HCT116 (cell line): Measurements from ENCODE around the gene RBM20. TPM values are rescaled to one million over a fixed set of nuclear protein-coding genes. Genes with fewer than 3 reads are reported as not detected.

Source experiments
- ATAC-seq: fragments of 200-7000 bp; cut with Tn5 transposase; 2 replicates; pipeline ENCODE4 v1.9.1; 2020; ENCODE audit warnings: mild to moderate bottlenecking, moderate library complexity
- BruUV-seq: library from RNA; stranded (reverse); fragments of 400-500 nt; replicated peaks from 2 replicates; lab custom pipeline; 2021; lab: Mats Ljungman, UMichigan
- CTCF ChIA-PET: fragments of 300-600 bp; sonication (Branson Sonifier 250); formaldehyde crosslinking; loops from one replicate; lab custom pipeline; 2021; ENCODE audit warnings: antibody characterized with exemption; lab: Charles Lee
- POLR2A ChIA-PET: fragments of 300-600, 350-600 bp; sonication (Branson Sonifier 250); formaldehyde crosslinking; loops from one replicate; lab custom pipeline; 2021; ENCODE audit warnings: antibody characterized with exemption; lab: Charles Lee
- RAD21 ChIA-PET, 2 experiments: fragments of 300-600 bp; sonication (Branson Sonifier 250); formaldehyde crosslinking; loops; one replicate each; lab custom pipeline; 2023; ENCODE audit warnings: low total read pairs in 2 of 2; ENCODE audit not compliant: uncharacterized antibody in 2 of 2, unreplicated experiment in 2 of 2, low non-redundant PET in 1 of 2; lab: Charles Lee
- DNase-seq: peaks from one replicate; pipeline ENCODE4 v3.0.0-alpha.2; 2010; ENCODE audit warnings: low read depth, low spot score
- H2AFZ ChIP-seq: fragments of 200-600 bp; shearing (Covaris generic), sonication (generic); 2 replicates; pipeline ENCODE4 v1.6.1; 2017; ENCODE audit warnings: low read depth, mixed run types, mixed read lengths, antibody characterized with exemption, low read length; ENCODE audit not compliant: poor library complexity, severe bottlenecking
- H3K27ac ChIP-seq: 2 replicates; pipeline ENCODE4 v1.5.1; 2012; ENCODE audit warnings: low read depth, low read length
- H3K27me3 ChIP-seq: fragments of 200-600 bp; sonication (generic); 2 replicates; pipeline ENCODE4 v1.6.1; 2016; ENCODE audit warnings: mixed run types, low read length, mixed read lengths; ENCODE audit not compliant: insufficient read depth
- H3K36me3 ChIP-seq, 2 experiments: fragments of 200-500 bp in 1 of 2; fragments of 200-600 bp in 1 of 2; sonication (Bioruptor generic) in 1 of 2; sonication (generic) in 1 of 2; 2 replicates each; pipeline versions ENCODE4 v1.5.1 to v1.6.1; 2014 to 2016; ENCODE audit warnings: low read length in 2 of 2, inconsistent platforms in 1 of 2, mixed read lengths in 1 of 2, mixed run types in 1 of 2; ENCODE audit not compliant: insufficient read depth in 2 of 2, control insufficient read depth in 1 of 2
- H3K4me1 ChIP-seq, 2 experiments: fragments of 200-600 bp in 1 of 2; sonication (generic) in 1 of 2; 2 replicates each; pipeline versions ENCODE4 v1.5.1 to v1.6.1; 2012 to 2017; ENCODE audit warnings: low read length in 2 of 2, inconsistent platforms in 1 of 2, mild to moderate bottlenecking in 1 of 2, mixed read lengths in 1 of 2, mixed run types in 1 of 2, moderate library complexity in 1 of 2; ENCODE audit not compliant: insufficient read depth in 2 of 2, control insufficient read depth in 1 of 2
- H3K4me2 ChIP-seq: fragments of 200-600 bp; sonication (generic); 2 replicates; pipeline ENCODE4 v1.6.1; 2017; ENCODE audit warnings: mixed run types, low read length, mixed read lengths
- H3K4me3 ChIP-seq, 2 experiments: fragments of 200-600 bp in 1 of 2; sonication (generic) in 1 of 2; replicated peaks in 1 of 2; 2 replicates each; pipeline ENCODE4 v1.5.1; 2011 to 2016; ENCODE audit warnings: low read length in 2 of 2, control low read depth in 1 of 2, low read depth in 1 of 2, mild to moderate bottlenecking in 1 of 2, mixed read lengths in 1 of 2, mixed run types in 1 of 2
- H3K79me2 ChIP-seq: fragments of 200-600 bp; sonication (generic); 2 replicates; pipeline ENCODE4 v1.6.1; 2017; ENCODE audit warnings: mild to moderate bottlenecking, mixed run types, low read length, moderate library complexity, mixed read lengths; ENCODE audit not compliant: insufficient read depth
- H3K9ac ChIP-seq: fragments of 200-600 bp; sonication (generic); 2 replicates; pipeline ENCODE4 v1.6.1; 2016; ENCODE audit warnings: low read length, mixed read lengths
- H3K9me2 ChIP-seq: fragments of 200-600 bp; sonication (generic), shearing (Covaris generic); 2 replicates; pipeline ENCODE4 v1.6.1; 2017; ENCODE audit warnings: mixed run types, mild to moderate bottlenecking, moderate library complexity; ENCODE audit not compliant: insufficient read depth
- H3K9me3 ChIP-seq, 2 experiments: fragments of 200-500 bp in 1 of 2; fragments of 200-600 bp in 1 of 2; sonication (Bioruptor generic) in 1 of 2; sonication (generic) in 1 of 2; 2 replicates each; pipeline ENCODE4 v1.6.1; 2014 to 2017; ENCODE audit warnings: low read length in 2 of 2, mixed read lengths in 2 of 2, inconsistent platforms in 1 of 2, low read depth in 1 of 2, mild to moderate bottlenecking in 1 of 2, mixed run types in 1 of 2, moderate library complexity in 1 of 2; ENCODE audit not compliant: control insufficient read depth in 1 of 2, insufficient read depth in 1 of 2
- H4K20me1 ChIP-seq: fragments of 200-600 bp; sonication (generic), shearing (Covaris generic); 2 replicates; pipeline ENCODE4 v1.6.1; 2017; ENCODE audit warnings: mixed run types, mild to moderate bottlenecking, moderate library complexity; ENCODE audit not compliant: insufficient read depth
- CEBPB ChIP-seq: IDR thresholded peaks from 2 replicates; pipeline ENCODE4 v1.6.1; 2012; ENCODE audit warnings: low read depth
- EZH2 ChIP-seq: fragments of 200-600 bp; sonication (generic); IDR thresholded peaks from 2 replicates; pipeline ENCODE4 v1.6.1; 2017; ENCODE audit warnings: antibody characterized with exemption, mixed run types
- JUND ChIP-seq: IDR thresholded peaks from 2 replicates; pipeline ENCODE4 v1.6.1; 2012
- MAX ChIP-seq: IDR thresholded peaks from 2 replicates; pipeline ENCODE4 v1.6.1; 2012
- POLR2AphosphoS5 ChIP-seq: IDR thresholded peaks from 2 replicates; pipeline ENCODE4 v1.6.1; 2011; ENCODE audit warnings: mild to moderate bottlenecking, low read depth, low read length, moderate library complexity
- SIN3A ChIP-seq: IDR thresholded peaks from 2 replicates; pipeline ENCODE4 v1.6.1; 2012; ENCODE audit warnings: low read depth
- YY1 ChIP-seq: IDR thresholded peaks from 2 replicates; pipeline ENCODE4 v1.6.1; 2011; ENCODE audit warnings: low read length, low read depth, moderate library complexity, mild to moderate bottlenecking; ENCODE audit not compliant: insufficient replicate concordance; ENCODE audit errors: extremely low read depth
- intact Hi-C: fragments of 100-400 bp; cut with micrococcal nuclease; formaldehyde crosslinking; loops from 2 replicates; pipeline ENCODE4 v1.10.0; 2022
- total RNA-seq: library from RNA; stranded (reverse); gene quantifications from one replicate; pipeline ENCODE4 v1.2.1, GENCODE V29; 2021; ENCODE audit not compliant: unreplicated experiment
- TF ChIP-seq, protein P1 (sequence below), 3 experiments: fragments of 200-600 bp in 1 of 3; sonication (generic) in 1 of 3; IDR thresholded peaks in 2 of 3; conservative IDR thresholded peaks in 1 of 3; 2 replicates each; pipeline ENCODE4 v1.5.1; 2012 to 2017; ENCODE audit warnings: low read depth in 2 of 3, low read length in 2 of 3, antibody characterized with exemption in 1 of 3, borderline replicate concordance in 1 of 3, control low read depth in 1 of 3, mild to moderate bottlenecking in 1 of 3, mixed read lengths in 1 of 3, mixed run types in 1 of 3, moderate library complexity in 1 of 3; ENCODE audit not compliant: insufficient read depth in 1 of 3
- TF ChIP-seq, protein P2 (sequence below): IDR thresholded peaks from 2 replicates; pipeline ENCODE4 v1.6.1; 2012; ENCODE audit warnings: low read depth
- TF ChIP-seq, protein P3 (sequence below): IDR thresholded peaks from 2 replicates; pipeline ENCODE4 v1.6.1; 2011; ENCODE audit warnings: mild to moderate bottlenecking, low read length, moderate library complexity; ENCODE audit not compliant: insufficient replicate concordance; ENCODE audit errors: extremely low read depth

RBM20 gene
- total RNA-seq, 1 experiment from 2014 or later: 2.0 TPM

GRCh38 chr10:110848106-110848505 lies 204.0 kb downstream of the RBM20 start:
- no peaks in the 10 kb centered on the region for H3K27me3 ChIP-seq
- H3K36me3 ChIP-seq: no peaks in the 10 kb centered on the region
- BruUV-seq: no TSS peak
- no peaks in the 10 kb centered on the region for H3K9me2 ChIP-seq
- ATAC-seq: no peak
- no peaks in the 10 kb centered on the region for H4K20me1 ChIP-seq
- no peak overlapping the region for H3K9ac ChIP-seq
- TF ChIP-seq SIN3A (no peak), JUND (no peak), YY1 (no peak), MAX (no peak), EZH2 (no peak), POLR2AphosphoS5 (no peak), CEBPB (no peak)
- TF ChIP-seq, protein P1, sequence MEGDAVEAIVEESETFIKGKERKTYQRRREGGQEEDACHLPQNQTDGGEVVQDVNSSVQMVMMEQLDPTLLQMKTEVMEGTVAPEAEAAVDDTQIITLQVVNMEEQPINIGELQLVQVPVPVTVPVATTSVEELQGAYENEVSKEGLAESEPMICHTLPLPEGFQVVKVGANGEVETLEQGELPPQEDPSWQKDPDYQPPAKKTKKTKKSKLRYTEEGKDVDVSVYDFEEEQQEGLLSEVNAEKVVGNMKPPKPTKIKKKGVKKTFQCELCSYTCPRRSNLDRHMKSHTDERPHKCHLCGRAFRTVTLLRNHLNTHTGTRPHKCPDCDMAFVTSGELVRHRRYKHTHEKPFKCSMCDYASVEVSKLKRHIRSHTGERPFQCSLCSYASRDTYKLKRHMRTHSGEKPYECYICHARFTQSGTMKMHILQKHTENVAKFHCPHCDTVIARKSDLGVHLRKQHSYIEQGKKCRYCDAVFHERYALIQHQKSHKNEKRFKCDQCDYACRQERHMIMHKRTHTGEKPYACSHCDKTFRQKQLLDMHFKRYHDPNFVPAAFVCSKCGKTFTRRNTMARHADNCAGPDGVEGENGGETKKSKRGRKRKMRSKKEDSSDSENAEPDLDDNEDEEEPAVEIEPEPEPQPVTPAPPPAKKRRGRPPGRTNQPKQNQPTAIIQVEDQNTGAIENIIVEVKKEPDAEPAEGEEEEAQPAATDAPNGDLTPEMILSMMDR (IDR thresholded peaks at IDR 0.05 in 2 of 3, conservative IDR thresholded peaks at IDR 0.05 in 1 of 3; ENCODE audit: borderline replicate concordance in 1 of 3, insufficient read depth in 1 of 3, low read depth in 2 of 3, low read length in 2 of 3): no peak
- TF ChIP-seq, protein P2, sequence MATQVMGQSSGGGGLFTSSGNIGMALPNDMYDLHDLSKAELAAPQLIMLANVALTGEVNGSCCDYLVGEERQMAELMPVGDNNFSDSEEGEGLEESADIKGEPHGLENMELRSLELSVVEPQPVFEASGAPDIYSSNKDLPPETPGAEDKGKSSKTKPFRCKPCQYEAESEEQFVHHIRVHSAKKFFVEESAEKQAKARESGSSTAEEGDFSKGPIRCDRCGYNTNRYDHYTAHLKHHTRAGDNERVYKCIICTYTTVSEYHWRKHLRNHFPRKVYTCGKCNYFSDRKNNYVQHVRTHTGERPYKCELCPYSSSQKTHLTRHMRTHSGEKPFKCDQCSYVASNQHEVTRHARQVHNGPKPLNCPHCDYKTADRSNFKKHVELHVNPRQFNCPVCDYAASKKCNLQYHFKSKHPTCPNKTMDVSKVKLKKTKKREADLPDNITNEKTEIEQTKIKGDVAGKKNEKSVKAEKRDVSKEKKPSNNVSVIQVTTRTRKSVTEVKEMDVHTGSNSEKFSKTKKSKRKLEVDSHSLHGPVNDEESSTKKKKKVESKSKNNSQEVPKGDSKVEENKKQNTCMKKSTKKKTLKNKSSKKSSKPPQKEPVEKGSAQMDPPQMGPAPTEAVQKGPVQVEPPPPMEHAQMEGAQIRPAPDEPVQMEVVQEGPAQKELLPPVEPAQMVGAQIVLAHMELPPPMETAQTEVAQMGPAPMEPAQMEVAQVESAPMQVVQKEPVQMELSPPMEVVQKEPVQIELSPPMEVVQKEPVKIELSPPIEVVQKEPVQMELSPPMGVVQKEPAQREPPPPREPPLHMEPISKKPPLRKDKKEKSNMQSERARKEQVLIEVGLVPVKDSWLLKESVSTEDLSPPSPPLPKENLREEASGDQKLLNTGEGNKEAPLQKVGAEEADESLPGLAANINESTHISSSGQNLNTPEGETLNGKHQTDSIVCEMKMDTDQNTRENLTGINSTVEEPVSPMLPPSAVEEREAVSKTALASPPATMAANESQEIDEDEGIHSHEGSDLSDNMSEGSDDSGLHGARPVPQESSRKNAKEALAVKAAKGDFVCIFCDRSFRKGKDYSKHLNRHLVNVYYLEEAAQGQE: no peak
- TF ChIP-seq, protein P3, sequence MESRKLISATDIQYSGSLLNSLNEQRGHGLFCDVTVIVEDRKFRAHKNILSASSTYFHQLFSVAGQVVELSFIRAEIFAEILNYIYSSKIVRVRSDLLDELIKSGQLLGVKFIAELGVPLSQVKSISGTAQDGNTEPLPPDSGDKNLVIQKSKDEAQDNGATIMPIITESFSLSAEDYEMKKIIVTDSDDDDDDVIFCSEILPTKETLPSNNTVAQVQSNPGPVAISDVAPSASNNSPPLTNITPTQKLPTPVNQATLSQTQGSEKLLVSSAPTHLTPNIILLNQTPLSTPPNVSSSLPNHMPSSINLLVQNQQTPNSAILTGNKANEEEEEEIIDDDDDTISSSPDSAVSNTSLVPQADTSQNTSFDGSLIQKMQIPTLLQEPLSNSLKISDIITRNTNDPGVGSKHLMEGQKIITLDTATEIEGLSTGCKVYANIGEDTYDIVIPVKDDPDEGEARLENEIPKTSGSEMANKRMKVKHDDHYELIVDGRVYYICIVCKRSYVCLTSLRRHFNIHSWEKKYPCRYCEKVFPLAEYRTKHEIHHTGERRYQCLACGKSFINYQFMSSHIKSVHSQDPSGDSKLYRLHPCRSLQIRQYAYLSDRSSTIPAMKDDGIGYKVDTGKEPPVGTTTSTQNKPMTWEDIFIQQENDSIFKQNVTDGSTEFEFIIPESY: no peak
- H3K79me2 ChIP-seq: no peaks in the 10 kb centered on the region
- POLR2A ChIA-PET: no interaction called here
- RAD21 ChIA-PET: no interaction called here
- no peak for DNase-seq
- H3K4me3 ChIP-seq: no peak overlapping the region
- intact Hi-C loops: no loop called here
- peaks cover 12 to 14% of the 10 kb centered on the region in 2 experiments for H3K4me1 ChIP-seq
- CTCF ChIA-PET: no interaction called here
- no peak overlapping the region for H2AFZ ChIP-seq
- H3K27ac ChIP-seq: no peak overlapping the region
- no peak overlapping the region for H3K4me2 ChIP-seq
- no peaks in the 10 kb centered on the region for H3K9me3 ChIP-seq
